Smooth muscle cell (in vitro differentiated cells): ENCODE data around the gene SMCO4. TPM values are rescaled to one million over a fixed set of nuclear protein-coding genes. Genes with fewer than 3 reads are reported as not detected.
A peak's percentile ranks its signal among the peaks of the same experiment; 100 is the strongest.

Experiments
- DNase-seq: peaks from one replicate; lab custom pipeline; 2025; ENCODE audit not compliant: unreplicated experiment; lab: John Stamatoyannopoulos, UW
- H2AFZ ChIP-seq: fragments of 200-600 bp; sonication (generic); 2 replicates; pipeline ENCODE4 v1.6.0; 2016; ENCODE audit warnings: antibody characterized with exemption, low read depth, mild to moderate bottlenecking
- H3F3A ChIP-seq: fragments of 200-600 bp; sonication (generic); 2 replicates; pipeline ENCODE4 v1.6.0; 2017; ENCODE audit warnings: antibody characterized with exemption, low read depth
- H3K27ac ChIP-seq: fragments of 200-600 bp; sonication (generic); 2 replicates; pipeline ENCODE4 v1.5.1; 2016; ENCODE audit warnings: low read depth, mild to moderate bottlenecking
- H3K27me3 ChIP-seq: fragments of 200-600 bp; sonication (generic); 2 replicates; pipeline ENCODE4 v1.6.1; 2016; ENCODE audit warnings: low read depth, mild to moderate bottlenecking
- H3K36me3 ChIP-seq: fragments of 200-600 bp; sonication (generic); 2 replicates; pipeline ENCODE4 v1.5.1; 2016; ENCODE audit warnings: low read depth
- H3K4me1 ChIP-seq: fragments of 200-600 bp; sonication (generic); 2 replicates; pipeline ENCODE4 v1.5.1; 2016; ENCODE audit warnings: low read depth
- H3K4me2 ChIP-seq: fragments of 200-600 bp; sonication (generic); 2 replicates; pipeline ENCODE4 v1.6.0; 2016; ENCODE audit warnings: mild to moderate bottlenecking
- H3K4me3 ChIP-seq: fragments of 200-600 bp; sonication (generic); 2 replicates; pipeline ENCODE4 v1.5.1; 2016; ENCODE audit warnings: mild to moderate bottlenecking
- H3K79me2 ChIP-seq: fragments of 200-600 bp; sonication (generic); 2 replicates; pipeline ENCODE4 v1.6.0; 2016; ENCODE audit warnings: low read depth, mild to moderate bottlenecking
- H3K9ac ChIP-seq: fragments of 200-600 bp; sonication (generic); 2 replicates; pipeline ENCODE4 v1.6.0; 2016; ENCODE audit warnings: low read depth
- H3K9me3 ChIP-seq: fragments of 200-600 bp; sonication (generic); replicated peaks from 2 replicates; pipeline ENCODE4 v1.5.1; 2016; ENCODE audit warnings: low read depth
- H4K20me1 ChIP-seq: fragments of 200-600 bp; sonication (generic); 2 replicates; pipeline ENCODE4 v1.6.0; 2016; ENCODE audit warnings: low read depth
- WGBS: methylation state at CpG from one replicate; pipeline ENCODE4 v1.1.7; 2016; ENCODE audit warnings: low lambda C conversion rate; 5-methylcytosine and 5-hydroxymethylcytosine counted together
- polyA plus RNA-seq: library from polyadenylated mRNA; unstranded; fragments of >200 nt; fragmentation: Nextera tagmentation; extraction: Ambion mirVana; gene quantifications from 2 replicates; pipeline ENCODE4 v1.2.1, GENCODE V29; 2016
- total RNA-seq: library from RNA; depleted of rRNA; stranded (reverse); fragments of >200 nt; gene quantifications from 2 replicates; pipeline ENCODE4 v1.2.3, GENCODE V29; 2014
- TF ChIP-seq, protein P1 (sequence below): fragments of 200-600 bp; sonication (generic); IDR thresholded peaks from 2 replicates; pipeline ENCODE4 v1.5.1; 2017; ENCODE audit warnings: borderline replicate concordance, mild to moderate bottlenecking, antibody characterized with exemption; ENCODE audit not compliant: insufficient read depth, poor library complexity, severe bottlenecking

Gene SMCO4
- total and polyA plus RNA-seq, 2 experiments from 2014 or later, result 13.8 to 50.7 TPM

DNA sequence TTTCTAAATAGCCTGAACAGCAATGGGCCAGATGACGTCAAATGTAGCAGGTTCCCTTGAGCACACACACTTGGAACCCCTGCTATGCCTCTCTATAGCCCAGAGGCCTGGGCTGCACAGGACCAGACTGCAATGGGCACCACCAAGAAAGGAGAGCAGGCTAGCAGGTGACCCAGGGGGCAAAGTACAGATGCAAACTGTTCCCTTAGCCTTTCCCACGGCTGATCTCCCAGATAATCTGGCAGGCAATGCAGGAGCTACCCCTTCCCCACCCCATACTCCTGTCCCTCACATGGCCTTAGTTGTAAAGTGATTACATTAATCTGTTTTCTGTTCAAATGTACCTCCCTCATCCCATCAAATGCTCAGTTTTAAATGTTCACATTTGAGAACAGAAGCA is 41.3 kb downstream of the SMCO4 start:
- no peaks in the 10 kb centered on the region for H3K36me3 ChIP-seq
- DNase-seq, result no peak
- H3K4me2 ChIP-seq, result no peak overlapping the region
- H4K20me1 ChIP-seq, result peaks cover 37% of the 10 kb centered on the region
- peaks cover 12% of the 10 kb centered on the region for H3K79me2 ChIP-seq
- TF ChIP-seq, protein P1, sequence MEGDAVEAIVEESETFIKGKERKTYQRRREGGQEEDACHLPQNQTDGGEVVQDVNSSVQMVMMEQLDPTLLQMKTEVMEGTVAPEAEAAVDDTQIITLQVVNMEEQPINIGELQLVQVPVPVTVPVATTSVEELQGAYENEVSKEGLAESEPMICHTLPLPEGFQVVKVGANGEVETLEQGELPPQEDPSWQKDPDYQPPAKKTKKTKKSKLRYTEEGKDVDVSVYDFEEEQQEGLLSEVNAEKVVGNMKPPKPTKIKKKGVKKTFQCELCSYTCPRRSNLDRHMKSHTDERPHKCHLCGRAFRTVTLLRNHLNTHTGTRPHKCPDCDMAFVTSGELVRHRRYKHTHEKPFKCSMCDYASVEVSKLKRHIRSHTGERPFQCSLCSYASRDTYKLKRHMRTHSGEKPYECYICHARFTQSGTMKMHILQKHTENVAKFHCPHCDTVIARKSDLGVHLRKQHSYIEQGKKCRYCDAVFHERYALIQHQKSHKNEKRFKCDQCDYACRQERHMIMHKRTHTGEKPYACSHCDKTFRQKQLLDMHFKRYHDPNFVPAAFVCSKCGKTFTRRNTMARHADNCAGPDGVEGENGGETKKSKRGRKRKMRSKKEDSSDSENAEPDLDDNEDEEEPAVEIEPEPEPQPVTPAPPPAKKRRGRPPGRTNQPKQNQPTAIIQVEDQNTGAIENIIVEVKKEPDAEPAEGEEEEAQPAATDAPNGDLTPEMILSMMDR, result no peak
- no peak overlapping the region for H3K9ac ChIP-seq
- H3K27ac ChIP-seq, result no peak overlapping the region
- no peak overlapping the region for H2AFZ ChIP-seq
- no peaks in the 10 kb centered on the region for H3K9me3 ChIP-seq
- WGBS, result 97% methylated on average over 2 of the region's 2 CpGs
- H3K4me1 ChIP-seq, result peaks cover 8% of the 10 kb centered on the region
- no peaks in the 10 kb centered on the region for H3K27me3 ChIP-seq
- H3K4me3 ChIP-seq, result no peak overlapping the region
- H3F3A ChIP-seq, result no peaks in the 10 kb centered on the region

DNA sequence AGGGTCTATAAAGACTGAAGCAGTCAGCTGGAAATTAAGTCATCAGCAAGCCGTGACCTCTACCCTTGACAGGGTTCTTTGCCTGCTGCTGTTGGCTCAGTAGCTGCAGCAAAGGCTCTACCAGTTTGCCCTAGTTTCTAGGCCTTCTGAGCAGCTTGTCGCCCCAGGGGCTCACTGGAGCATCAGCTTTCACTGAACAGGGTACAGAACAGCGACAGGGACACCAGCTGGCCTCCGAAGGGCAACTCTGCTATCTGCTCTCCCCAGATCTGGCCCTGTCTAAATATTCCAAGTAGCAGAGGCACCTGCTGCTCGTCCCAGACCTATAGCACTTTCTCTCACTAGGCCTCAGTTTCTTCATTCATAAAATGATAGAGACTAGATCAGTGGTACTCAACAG is 42.4 kb downstream of the SMCO4 start:
- no peak for DNase-seq
- H3K9ac ChIP-seq, result no peak overlapping the region
- no peak overlapping the region for H2AFZ ChIP-seq
- H3K27me3 ChIP-seq, result no peaks in the 10 kb centered on the region
- H3K9me3 ChIP-seq, result no peaks in the 10 kb centered on the region
- H3K4me1 ChIP-seq, result peaks cover 8% of the 10 kb centered on the region
- TF ChIP-seq, protein P1, result no peak
- no peak overlapping the region for H3K4me3 ChIP-seq
- no peaks in the 10 kb centered on the region for H3K36me3 ChIP-seq
- H4K20me1 ChIP-seq, result peaks cover 33% of the 10 kb centered on the region
- no peak overlapping the region for H3K4me2 ChIP-seq
- no peaks in the 10 kb centered on the region for H3F3A ChIP-seq
- WGBS, result 94% methylated on average over 5 of the region's 5 CpGs
- H3K79me2 ChIP-seq, result peaks cover 12% of the 10 kb centered on the region
- H3K27ac ChIP-seq, result no peak overlapping the region

DNA sequence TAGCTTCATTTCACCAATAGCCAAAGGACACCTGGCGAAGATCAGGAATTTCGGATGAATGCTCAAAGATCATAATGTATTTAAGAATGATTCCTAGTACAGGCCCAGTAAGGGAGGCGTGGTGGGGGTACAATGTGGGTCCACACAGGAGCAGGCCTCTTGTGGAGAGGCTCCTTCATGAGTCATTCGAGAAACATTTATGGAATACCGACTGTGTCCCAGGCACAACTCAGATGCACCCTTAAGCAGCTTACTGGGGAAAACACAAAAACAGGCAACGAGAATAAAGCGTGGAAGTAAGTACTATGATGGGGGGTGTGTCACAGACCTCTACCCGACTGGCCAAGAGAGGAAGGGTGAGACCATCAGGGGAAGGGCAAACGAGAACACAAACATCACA is 44.5 kb downstream of the SMCO4 start:
- H3K27ac ChIP-seq, result no peak overlapping the region

DNA sequence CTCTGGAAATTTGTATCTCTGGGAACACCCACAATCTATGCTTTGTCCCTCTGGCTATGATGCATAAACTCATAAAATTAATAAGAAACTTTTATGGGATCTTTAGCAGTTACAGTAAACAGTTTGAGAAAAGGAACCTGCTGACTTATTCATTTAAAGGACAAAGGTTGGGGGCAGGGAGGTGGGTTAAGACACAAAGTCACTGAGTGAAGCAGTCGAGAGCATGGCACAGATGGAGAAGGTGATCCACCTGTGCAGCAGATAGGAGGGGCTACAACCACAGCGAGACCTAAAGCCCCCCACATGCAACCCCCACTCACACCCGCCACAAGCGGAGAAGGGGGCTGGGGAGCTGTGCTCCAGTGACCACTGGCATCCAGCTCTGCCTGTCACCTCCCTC is 45.0 kb downstream of the SMCO4 start:
- H4K20me1 ChIP-seq, result peaks cover 47% of the 10 kb centered on the region
- H3K79me2 ChIP-seq, result peaks cover 10% of the 10 kb centered on the region
- TF ChIP-seq, protein P1, result no peak
- H2AFZ ChIP-seq, result no peak overlapping the region
- H3K4me2 ChIP-seq, result no peak overlapping the region
- H3K27ac ChIP-seq, result no peak overlapping the region
- no peaks in the 10 kb centered on the region for H3F3A ChIP-seq
- no peak overlapping the region for H3K4me3 ChIP-seq
- 88% methylated on average over 4 of the region's 4 CpGs for WGBS
- no peaks in the 10 kb centered on the region for H3K27me3 ChIP-seq
- no peaks in the 10 kb centered on the region for H3K36me3 ChIP-seq
- no peaks in the 10 kb centered on the region for H3K9me3 ChIP-seq
- H3K4me1 ChIP-seq, result peaks cover 15% of the 10 kb centered on the region
- H3K9ac ChIP-seq, result no peak overlapping the region
- no peak for DNase-seq

More for the DNA sequence above, 44.5 kb downstream of the SMCO4 start:
- H3K9me3 ChIP-seq, result no peaks in the 10 kb centered on the region
- peaks cover 15% of the 10 kb centered on the region for H3K4me1 ChIP-seq
- no peak overlapping the region for H3K9ac ChIP-seq
- no peaks in the 10 kb centered on the region for H3K36me3 ChIP-seq
- H3K4me3 ChIP-seq, result no peak overlapping the region
- no peak for DNase-seq
- H3K27me3 ChIP-seq, result no peaks in the 10 kb centered on the region
- 51% methylated on average over 9 of the region's 9 CpGs for WGBS
- H3F3A ChIP-seq, result no peaks in the 10 kb centered on the region
- peak overlapping the region; percentile 54 for H3K4me2 ChIP-seq
- no peak overlapping the region for H2AFZ ChIP-seq
- peaks cover 12% of the 10 kb centered on the region for H3K79me2 ChIP-seq
- TF ChIP-seq, protein P1, result no peak
- peaks cover 42% of the 10 kb centered on the region for H4K20me1 ChIP-seq
